ENCODE results near the gene KCNG2. TPM values are rescaled to one million over a fixed set of nuclear protein-coding genes. Genes with fewer than 3 reads are reported as not detected.

The KCNG2 gene
- total RNA-seq, 6 experiments from 2014 or later = not detected

DNA sequence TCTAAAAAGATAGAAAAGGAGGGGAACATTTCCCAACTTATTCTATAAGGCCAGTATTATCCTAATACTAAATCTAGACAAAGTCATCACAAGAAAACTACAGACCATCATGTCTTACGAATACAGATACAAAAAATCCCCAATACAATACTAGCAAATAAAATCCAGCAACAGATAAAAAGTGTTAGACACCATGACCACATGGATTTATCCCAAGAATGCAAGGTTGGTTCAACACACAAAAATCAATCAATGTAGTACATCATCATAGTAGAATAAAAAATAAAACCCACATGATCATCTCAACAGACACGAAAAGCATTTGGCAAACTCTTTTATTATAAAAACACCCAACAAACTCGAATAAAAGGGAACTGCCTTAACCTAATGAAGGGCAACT lies 135.2 kb downstream of the KCNG2 start:
- DNase-seq (no peak), ATAC-seq (no peak)
- TF ChIP-seq POLR2A (IDR thresholded peaks at IDR 0.05) (no peak), CTCF (IDR thresholded peaks at IDR 0.05) (no peak)
- intact Hi-C loops (cut with DNase I) = no loop called here
- Histone ChIP-seq H3K36me3 (peaks cover 0 to 22% (median 9%) of the 10 kb centered on the region in 4 donors), H3K27ac (no peak overlapping the region), H3K4me3 (no peak overlapping the region), H3K27me3 (no peaks in the 10 kb centered on the region), H3K4me1 (peaks cover 2 to 43% (median 21%) of the 10 kb centered on the region in 4 donors), H3K9me3 (no peaks in the 10 kb centered on the region)
- WGBS (ENCODE audit: insufficient coverage, low coverage, low lambda C conversion rate, missing lambda C conversion rate) = 89% methylated on average over 3 of the region's 3 CpGs

GRCh38 chr18:79933765-79934164 lies 136.0 kb downstream of the KCNG2 start:
- Histone ChIP-seq H3K27me3 (no peaks in the 10 kb centered on the region), H3K4me1 (peaks cover 2 to 52% (median 25%) of the 10 kb centered on the region in 4 donors), H3K36me3 (peaks cover 0 to 14% (median 7%) of the 10 kb centered on the region in 4 donors), H3K9me3 (no peaks in the 10 kb centered on the region), H3K27ac (peak overlapping the region; percentile 72 to 93 (median 73)), H3K4me3 (peak overlapping the region in 2 of 3 donors; percentile 10 to 20)
- TF ChIP-seq CTCF (IDR thresholded peaks at IDR 0.05) (peak; percentile 51 to 69 (median 54)), POLR2A (IDR thresholded peaks at IDR 0.05) (no peak)
- WGBS (ENCODE audit: insufficient coverage, low coverage, low lambda C conversion rate, missing lambda C conversion rate) = 40% methylated on average over 10 of the region's 10 CpGs
- ATAC-seq (peak; percentile 60 to 73 (median 65)), DNase-seq (peak; percentile 71 to 78 (median 72))
- intact Hi-C loops (cut with DNase I) = no loop called here

DNA sequence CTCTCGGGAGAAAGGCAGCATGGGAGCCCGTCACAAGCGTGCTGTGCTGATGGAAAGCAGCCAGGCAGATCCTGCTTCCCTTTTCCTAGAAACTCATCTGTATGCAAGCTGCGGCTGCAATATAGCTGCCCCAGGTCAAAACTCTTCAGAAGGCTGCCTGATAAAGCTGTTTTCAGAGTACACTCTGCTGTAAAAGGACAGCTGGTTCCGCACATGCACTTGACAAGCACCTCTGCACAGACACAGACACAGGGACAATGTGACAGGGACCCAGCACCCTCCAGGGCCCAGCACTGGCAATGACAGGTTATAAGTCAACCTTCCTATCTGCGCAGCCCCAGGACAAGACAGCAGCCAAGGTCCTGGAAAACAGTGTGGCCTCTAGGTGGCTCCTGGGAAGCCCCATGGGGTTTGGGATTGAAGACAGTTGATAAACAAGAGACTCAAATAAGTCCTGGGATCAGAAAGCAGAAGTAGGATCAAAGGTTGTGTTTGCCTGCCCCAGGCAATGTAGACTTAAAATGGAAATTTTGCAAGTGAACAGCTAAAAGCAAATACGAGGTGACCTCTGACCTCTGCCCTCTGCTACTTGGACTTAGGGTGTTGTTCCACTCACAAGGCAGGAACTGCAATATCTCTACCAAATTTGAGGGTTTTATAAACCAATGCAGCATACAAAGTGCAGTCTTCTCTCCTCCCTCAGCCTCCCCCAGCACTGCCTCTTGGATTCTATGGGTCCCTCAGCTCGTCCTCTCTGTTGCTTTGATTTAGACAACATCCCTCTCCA lies 136.8 kb downstream of the KCNG2 start:
- intact Hi-C loops (cut with DNase I) = no loop called here
- DNase-seq (peak; percentile 70 to 92 (median 90)), ATAC-seq (peak; percentile 80 to 86 (median 84))
- no peaks in the 10 kb centered on the region for H3K9me3 ChIP-seq
- peak overlapping the region; percentile 72 to 93 (median 73) for H3K27ac ChIP-seq
- WGBS (ENCODE audit: insufficient coverage, low coverage, low lambda C conversion rate, missing lambda C conversion rate) = 26% methylated on average over 7 of the region's 8 CpGs
- peaks cover 0 to 6% (median 4%) of the 10 kb centered on the region in 4 donors for H3K36me3 ChIP-seq
- H3K4me3 ChIP-seq = peak overlapping the region in 2 of 3 donors; percentile 15 to 20
- no peaks in the 10 kb centered on the region for H3K27me3 ChIP-seq
- TF ChIP-seq POLR2A (IDR thresholded peaks at IDR 0.05) = no peak
- TF ChIP-seq CTCF (IDR thresholded peaks at IDR 0.05) = peak; percentile 26 to 52 (median 42)
- peaks cover 2 to 59% (median 26%) of the 10 kb centered on the region in 4 donors for H3K4me1 ChIP-seq

GRCh38 chr18:79935098-79935480 lies 137.4 kb downstream of the KCNG2 start:
- peaks cover 2 to 65% (median 29%) of the 10 kb centered on the region in 4 donors for H3K4me1 ChIP-seq

More at GRCh38 chr18:79935098-79935480, 137.4 kb downstream of the KCNG2 start:
- H3K4me3 ChIP-seq = peak overlapping the region in 2 of 3 donors; percentile 4 to 15
- 33% methylated on average over 2 of the region's 5 CpGs for WGBS (ENCODE audit: insufficient coverage, low coverage, low lambda C conversion rate, missing lambda C conversion rate)
- intact Hi-C loops (cut with DNase I) = no loop called here
- no peaks in the 10 kb centered on the region for H3K9me3 ChIP-seq
- H3K27me3 ChIP-seq = no peaks in the 10 kb centered on the region
- peak overlapping the region; percentile 72 to 93 (median 73) for H3K27ac ChIP-seq
- peak in 1 of 3 donors; percentile 28 for DNase-seq
- H3K36me3 ChIP-seq = peaks cover 0 to 4% (median 3%) of the 10 kb centered on the region in 4 donors
- peak in 1 of 4 donors; percentile 3 for ATAC-seq
- TF ChIP-seq POLR2A (IDR thresholded peaks at IDR 0.05) = no peak
- no peak for TF ChIP-seq CTCF (IDR thresholded peaks at IDR 0.05)
